Posterior vena cava (tissue), 2 donors: ENCODE data around the gene CNGA4. TPM values are rescaled to one million over a fixed set of nuclear protein-coding genes. Genes with fewer than 3 reads are reported as not detected.
"Not testable (repeated sequence)": the region's sequence is repeated elsewhere in the genome, so short reads cannot be mapped to it uniquely, and the experiment has no call there.

ENCODE experiments used
- DNase-seq: peaks from one replicate; pipeline ENCODE4 v3.0.0-alpha.2; 2020; ENCODE audit warnings: low spot score
- intact Hi-C, 2 donors: fragments of 100-400 bp; cut with DNase I; formaldehyde crosslinking; loops; one replicate each; pipeline versions ENCODE4 v1.14.1 to v1.14.2; 2022 to 2023
- total RNA-seq, 2 donors: library from RNA; stranded (reverse); fragmentation: NEBNext Ultra II Directional; extraction: Animal tissue kit (Norgen Biotek cat#: 25700); gene quantifications; one replicate each; pipeline ENCODE4 v1.2.1, GENCODE V29; 2021
- donor health status: DM: yes; HTN: yes; CAD: no.
- donor health status: DM: yes; HTN: yes; CAD: no.

Gene CNGA4
- total RNA-seq, 2 donors from 2014 or later = not detected

GRCh38 chr11:6251990-6252473 lies 13.1 kb downstream of the CNGA4 start:
- intact Hi-C loops = loop anchor here (5.0 to 10.0 kb wide), 3 partner anchors 63 to 113 kb away; no protein-coding TSS in a partner anchor
- no peak for DNase-seq

DNA sequence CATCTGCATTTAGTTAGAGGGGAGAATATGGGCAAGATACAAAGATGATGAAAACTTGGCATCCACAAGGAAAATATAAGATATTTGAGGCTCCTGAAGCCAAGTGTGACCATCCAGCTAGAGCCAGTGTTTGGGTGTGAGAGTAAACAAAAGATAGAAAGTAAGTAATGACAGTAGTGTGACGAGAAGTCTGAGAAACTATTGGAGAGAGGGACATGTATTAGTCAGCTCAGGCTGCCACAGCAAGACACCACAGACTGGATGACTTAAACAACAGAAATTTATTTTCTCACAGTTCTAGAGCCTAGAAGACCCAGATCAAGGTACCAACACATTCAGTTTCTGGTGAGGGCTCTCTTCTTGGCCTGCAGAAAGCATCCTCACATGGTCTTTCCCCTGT lies 14.3 kb downstream of the CNGA4 start:
- DNase-seq = no peak
- intact Hi-C loops = loop anchor here (5.0 to 10.0 kb wide), 3 partner anchors 62 to 112 kb away; no protein-coding TSS in a partner anchor

GRCh38 chr11:6258141-6258540 lies 19.3 kb downstream of the CNGA4 start:
- intact Hi-C loops = loop anchor here (10.0 kb wide), 2 partner anchors 57 to 107 kb away; no protein-coding TSS in a partner anchor
- DNase-seq = no peak

DNA sequence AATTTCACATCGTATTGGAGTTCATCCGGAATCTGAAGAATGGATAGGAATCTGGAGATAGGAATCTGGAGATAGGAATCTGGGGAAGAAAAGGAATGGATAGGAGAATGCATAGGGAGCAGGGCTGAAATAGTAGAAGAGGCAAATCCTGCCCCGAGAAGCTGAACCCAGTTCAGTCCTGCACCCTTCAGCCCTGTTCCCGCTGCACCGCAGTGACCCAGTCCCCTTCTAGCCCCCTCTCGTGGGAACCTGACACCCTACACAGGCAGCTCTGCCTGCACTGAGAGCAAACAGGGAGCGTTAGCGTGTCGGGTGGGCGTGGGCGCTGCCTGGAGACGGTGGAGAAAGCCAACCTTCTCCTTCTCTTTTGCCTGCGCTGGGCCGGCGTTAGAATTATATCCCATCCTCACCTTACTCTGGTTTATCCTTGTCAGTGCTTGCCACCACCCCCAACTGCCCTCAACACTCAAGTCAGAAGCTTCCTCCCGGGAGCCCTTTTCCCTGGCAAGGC lies 19.7 kb downstream of the CNGA4 start:
- no peak for DNase-seq
- intact Hi-C loops = loop anchor here (10.0 kb wide), 2 partner anchors 56 to 106 kb away; no protein-coding TSS in a partner anchor

GRCh38 chr11:6260207-6260726 lies 21.4 kb downstream of the CNGA4 start:
- no peak for DNase-seq
- intact Hi-C loops = no loop called here

GRCh38 chr11:6263662-6264061 lies 24.8 kb downstream of the CNGA4 start:
- DNase-seq = no peak
- intact Hi-C loops = no loop called here

DNA sequence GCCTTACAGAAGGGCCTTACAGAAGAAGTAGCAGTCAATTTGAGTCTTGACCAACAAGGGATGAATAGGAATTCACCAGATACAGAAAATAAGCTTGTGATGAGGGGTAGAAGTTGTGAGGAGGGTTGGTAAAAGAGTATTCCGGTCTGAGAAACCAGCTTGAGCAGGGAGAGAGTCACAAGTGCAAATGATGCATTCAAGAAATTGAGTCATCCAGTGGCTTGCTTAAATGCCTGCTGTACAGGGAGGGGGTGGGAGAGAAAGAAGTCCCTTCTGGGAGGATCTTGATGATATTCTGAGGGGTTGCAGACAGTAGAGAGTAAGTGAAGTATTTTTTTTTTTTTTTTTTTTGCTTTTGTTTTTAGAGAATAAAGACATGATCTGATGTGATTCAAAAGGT lies 29.9 kb downstream of the CNGA4 start:
- no peak for DNase-seq
- intact Hi-C loops = no loop called here

DNA sequence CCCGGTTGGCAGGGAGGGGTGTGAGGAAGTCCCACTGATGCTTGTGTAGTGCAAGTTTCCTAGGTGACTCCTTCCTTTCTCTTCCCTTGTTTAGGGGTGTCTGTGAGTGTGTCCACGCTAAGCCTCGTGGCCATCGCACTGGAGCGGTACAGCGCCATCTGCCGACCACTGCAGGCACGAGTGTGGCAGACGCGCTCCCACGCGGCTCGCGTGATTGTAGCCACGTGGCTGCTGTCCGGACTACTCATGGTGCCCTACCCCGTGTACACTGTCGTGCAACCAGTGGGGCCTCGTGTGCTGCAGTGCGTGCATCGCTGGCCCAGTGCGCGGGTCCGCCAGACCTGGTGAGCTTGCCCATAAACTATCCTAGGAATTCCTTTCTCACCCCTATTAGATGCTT lies 31.1 kb downstream of the CNGA4 start:
- intact Hi-C loops = no loop called here

GRCh38 chr11:6270584-6271246 lies 31.8 kb downstream of the CNGA4 start:
- intact Hi-C loops = no loop called here
- DNase-seq = no peak

More for the DNA sequence above, 31.1 kb downstream of the CNGA4 start:
- DNase-seq = no peak

DNA sequence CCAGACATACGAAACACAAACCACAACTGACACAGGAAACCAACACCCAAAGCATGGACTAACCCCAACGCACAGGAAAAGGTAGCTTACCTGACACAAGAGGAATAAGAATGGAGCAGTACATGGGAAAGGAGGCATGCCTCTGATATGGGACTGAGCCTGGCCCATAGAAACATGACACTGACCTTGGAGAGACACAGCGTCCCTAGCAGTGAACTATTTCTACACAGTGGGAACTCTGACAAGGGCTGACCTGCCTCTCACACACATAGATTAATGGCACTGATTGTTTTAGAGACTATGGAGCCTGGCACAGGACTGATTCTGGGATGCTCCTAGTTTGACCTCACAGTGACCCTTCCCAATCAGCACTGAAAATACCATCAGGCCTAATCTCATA lies 32.7 kb downstream of the CNGA4 start:
- intact Hi-C loops = no loop called here
- DNase-seq = no peak

DNA sequence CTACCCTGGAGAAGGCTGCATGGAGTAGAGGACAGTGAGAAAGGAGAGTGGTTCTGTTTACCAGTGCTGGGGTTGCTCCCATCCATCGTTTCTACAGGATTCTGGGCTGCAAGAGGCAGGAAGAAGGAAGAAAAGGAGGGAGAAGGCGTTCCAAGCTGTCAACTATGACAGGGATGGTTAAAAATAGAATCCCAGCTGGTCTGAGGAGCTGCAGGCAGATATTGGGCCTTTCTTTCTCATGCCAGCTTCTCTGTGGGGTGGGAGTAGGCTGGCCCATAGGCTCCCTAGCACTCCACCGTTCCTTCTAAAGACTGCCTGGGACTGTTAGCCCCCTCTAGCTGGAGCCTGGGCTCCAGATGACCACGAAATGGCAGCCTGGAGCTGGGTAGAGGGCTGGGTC lies 34.3 kb downstream of the CNGA4 start:
- intact Hi-C loops = no loop called here
- DNase-seq = no peak

DNA sequence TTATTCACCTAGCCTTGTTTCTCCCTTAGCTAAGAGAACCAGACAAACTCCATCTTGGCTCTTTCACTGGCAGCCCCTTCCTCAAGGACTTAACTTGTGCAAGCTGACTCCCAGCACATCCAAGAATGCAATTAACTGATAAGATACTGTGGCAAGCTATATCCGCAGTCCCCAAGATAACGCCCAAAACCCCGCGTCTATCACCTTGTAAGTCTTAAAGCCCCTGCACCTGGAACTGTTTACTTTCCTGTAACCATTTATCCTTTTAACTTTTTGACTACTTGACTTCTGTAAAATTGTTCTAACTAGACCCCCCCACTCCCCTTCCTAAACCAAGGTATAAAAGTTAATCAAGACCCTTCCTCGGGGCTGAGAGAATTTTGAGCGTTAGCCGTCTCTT lies 41.9 kb downstream of the CNGA4 start:
- intact Hi-C loops, DNase-seq: not testable (repeated sequence)

- no peak for DNase-seq
- intact Hi-C loops = no loop called here
These were observed 44.6 kb downstream of the CNGA4 start for GRCh38 chr11:6283453-6284023.

- DNase-seq = no peak
- intact Hi-C loops = no loop called here
These were observed 45.4 kb downstream of the CNGA4 start for GRCh38 chr11:6284250-6284649.

DNA sequence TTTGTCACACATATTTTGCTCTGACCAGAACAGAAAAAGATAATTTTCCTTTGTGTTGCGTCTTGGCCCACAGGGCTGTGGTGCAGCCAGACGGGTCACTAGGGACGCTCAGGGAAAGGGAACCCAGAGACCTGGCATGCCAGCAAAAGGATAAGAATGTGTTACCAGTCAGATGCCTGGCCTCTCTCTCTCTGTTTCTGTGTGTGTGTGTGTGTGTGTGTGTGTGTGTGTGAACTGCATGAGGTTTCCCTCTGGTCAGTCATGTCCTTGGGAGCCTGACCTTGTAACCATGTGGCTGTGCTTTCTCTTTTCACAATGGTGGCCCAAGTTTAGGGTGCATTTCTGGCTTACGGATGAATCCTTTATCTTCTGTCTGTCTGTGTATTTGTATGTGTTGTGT lies 46.1 kb downstream of the CNGA4 start:
- intact Hi-C loops = no loop called here
- no peak for DNase-seq

Other genes with a start within 250 kb of the CNGA4 start
- not detected for gene OR56A4, start 232.1 kb upstream of the CNGA4 start, total RNA-seq
- gene OR56A1, start 208.3 kb upstream of the CNGA4 start, total RNA-seq = under 1 TPM in 1 of 2 donors, not detected in 1; 0.05 TPM
- gene OR56B4, start 131.4 kb upstream of the CNGA4 start, total RNA-seq = not detected
- not detected for gene OR52B2, start 68.8 kb upstream of the CNGA4 start, total RNA-seq
- not detected for gene OR52W1, start 39.9 kb upstream of the CNGA4 start, total RNA-seq
- not detected for gene C11orf42, start 33.5 kb upstream of the CNGA4 start, total RNA-seq
- 10 to 100 TPM; 20.5 to 20.6 TPM for gene FHIP1B, start 4.5 kb upstream of the CNGA4 start, total RNA-seq
- gene CCKBR, start 20.7 kb downstream of the CNGA4 start, total RNA-seq = not detected
- 100 to 1,000 TPM; 156 to 166 TPM for gene CAVIN3, start 81.4 kb downstream of the CNGA4 start, total RNA-seq
- gene SMPD1, start 151.4 kb downstream of the CNGA4 start, total RNA-seq = 10 to 100 TPM; 35.4 to 51.6 TPM
- 10 to 100 TPM; 43.6 to 65.3 TPM for gene APBB1, start 180.0 kb downstream of the CNGA4 start, total RNA-seq
- 1 to 10 TPM; 1.2 to 1.7 TPM for gene HPX, start 201.9 kb downstream of the CNGA4 start, total RNA-seq
- gene TRIM3, start 234.9 kb downstream of the CNGA4 start, total RNA-seq = 10 to 100 TPM; 22.0 to 23.2 TPM
- 10 to 100 TPM; 27.4 to 29.2 TPM for gene ARFIP2, start 242.2 kb downstream of the CNGA4 start, total RNA-seq
- 10 to 100 TPM; 33.6 to 34.9 TPM for gene TIMM10B, start 242.4 kb downstream of the CNGA4 start, total RNA-seq